ENCODE measurements around the gene WFDC10B. TPM values are rescaled to one million over a fixed set of nuclear protein-coding genes. Genes with fewer than 3 reads are reported as not detected.

The WFDC10B gene
- total RNA-seq, 1 experiment from 2014 or later = not detected

DNA sequence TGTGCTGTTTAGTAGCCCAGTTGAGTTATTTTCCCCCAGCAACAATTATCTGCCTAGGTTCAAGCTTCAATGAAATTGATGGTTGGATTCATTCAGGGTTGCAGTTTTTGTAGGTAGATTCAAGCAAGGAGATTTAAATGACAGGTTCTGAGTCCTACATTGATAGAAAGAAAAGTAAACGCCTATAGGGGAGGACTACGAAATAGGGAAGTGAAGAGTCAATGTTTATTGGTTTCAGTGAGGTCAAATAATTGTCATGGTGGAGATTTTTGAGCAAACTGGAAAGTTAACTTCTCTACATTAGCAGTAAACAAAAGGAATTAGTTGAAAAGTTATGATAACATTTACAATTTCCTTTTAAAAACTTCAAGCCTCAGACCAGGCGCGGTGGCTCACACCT lies 3.7 kb downstream of the WFDC10B start:
- Histone ChIP-seq H3K14ac (ENCODE audit: insufficient read depth, low read length) (no peak overlapping the region), H3K79me1 (ENCODE audit: insufficient read depth, low read depth, low read length, poor library complexity, severe bottlenecking) (no peaks in the 10 kb centered on the region), H4K91ac (ENCODE audit: insufficient read length, low read depth, low read length) (no peak overlapping the region), H3K27me3 (ENCODE audit: insufficient read depth, low read length) (no peaks in the 10 kb centered on the region), H3K79me2 (ENCODE audit: insufficient read depth, low read length) (no peaks in the 10 kb centered on the region), H4K8ac (replicated peaks; ENCODE audit: insufficient read length, low read depth, low read length) (no peak overlapping the region), H2AFZ (ENCODE audit: low read length) (no peak overlapping the region), H3K23me2 (ENCODE audit: insufficient read length, low read depth, low read length, poor library complexity, severe bottlenecking) (no peaks in the 10 kb centered on the region), H3K4me1 (ENCODE audit: insufficient read depth, low read length) (no peaks in the 10 kb centered on the region), H2BK5ac (ENCODE audit: insufficient read length, low read length) (no peak overlapping the region), H2BK12ac (ENCODE audit: insufficient read length, low read depth, low read length) (no peak overlapping the region), H3K23ac (ENCODE audit: insufficient read length, low read depth, low read length) (no peak overlapping the region), H4K20me1 (ENCODE audit: control insufficient read depth, insufficient read depth, insufficient read length) (no peaks in the 10 kb centered on the region), H3K56ac (ENCODE audit: insufficient read length, low read depth, low read length) (no peak overlapping the region), H2AK5ac (ENCODE audit: insufficient read length, low read length) (no peak overlapping the region), H4K5ac (ENCODE audit: insufficient read length, low read depth, low read length) (no peak overlapping the region), H3T11ph (ENCODE audit: low read length) (no peak overlapping the region), H3K4ac (ENCODE audit: low read depth, low read length) (no peak overlapping the region), H2BK20ac (ENCODE audit: low read depth, low read length, poor library complexity, severe bottlenecking) (no peak overlapping the region), H3K18ac (ENCODE audit: insufficient read length, low read depth, low read length) (no peak overlapping the region), H2BK120ac (ENCODE audit: low read depth, low read length, poor library complexity, severe bottlenecking) (no peak overlapping the region), H2BK15ac (ENCODE audit: low read depth, low read length) (no peak overlapping the region), H3K4me2 (ENCODE audit: insufficient read depth, insufficient read length, low read length) (no peak overlapping the region), H3K9me3 (ENCODE audit: control insufficient read depth, low read depth, low read length) (no peaks in the 10 kb centered on the region), H3K9ac (ENCODE audit: extremely low read depth, insufficient read length, low read length) (no peak overlapping the region), H3K27ac (ENCODE audit: insufficient read length, low read depth, low read length) (no peak overlapping the region)
- no peaks in the 10 kb centered on the region for H3K4me1 Mint-ChIP-seq
- no CpG with 5 or more reads among the region's 4 CpGs for WGBS (ENCODE audit: extremely low coverage, insufficient read length, low lambda C conversion rate)
- no peak overlapping the region for H3K4me3 Mint-ChIP-seq
- H3K9me3 Mint-ChIP-seq = no peaks in the 10 kb centered on the region; a peak in 1 of 5 replicates
- H3K27ac Mint-ChIP-seq = no peak overlapping the region
- H3K36me3 Mint-ChIP-seq (ENCODE audit: insufficient read depth in 1 of 3, low read depth in 3 of 3) = peaks cover 0 to 2% (median 0%) of the 10 kb centered on the region in 3 experiments; a peak in 2 of 7 replicates
- H3K27me3 Mint-ChIP-seq (ENCODE audit: low read depth) = no peaks in the 10 kb centered on the region
- no peak for DNase-seq
- TF ChIP-seq, protein P1, sequence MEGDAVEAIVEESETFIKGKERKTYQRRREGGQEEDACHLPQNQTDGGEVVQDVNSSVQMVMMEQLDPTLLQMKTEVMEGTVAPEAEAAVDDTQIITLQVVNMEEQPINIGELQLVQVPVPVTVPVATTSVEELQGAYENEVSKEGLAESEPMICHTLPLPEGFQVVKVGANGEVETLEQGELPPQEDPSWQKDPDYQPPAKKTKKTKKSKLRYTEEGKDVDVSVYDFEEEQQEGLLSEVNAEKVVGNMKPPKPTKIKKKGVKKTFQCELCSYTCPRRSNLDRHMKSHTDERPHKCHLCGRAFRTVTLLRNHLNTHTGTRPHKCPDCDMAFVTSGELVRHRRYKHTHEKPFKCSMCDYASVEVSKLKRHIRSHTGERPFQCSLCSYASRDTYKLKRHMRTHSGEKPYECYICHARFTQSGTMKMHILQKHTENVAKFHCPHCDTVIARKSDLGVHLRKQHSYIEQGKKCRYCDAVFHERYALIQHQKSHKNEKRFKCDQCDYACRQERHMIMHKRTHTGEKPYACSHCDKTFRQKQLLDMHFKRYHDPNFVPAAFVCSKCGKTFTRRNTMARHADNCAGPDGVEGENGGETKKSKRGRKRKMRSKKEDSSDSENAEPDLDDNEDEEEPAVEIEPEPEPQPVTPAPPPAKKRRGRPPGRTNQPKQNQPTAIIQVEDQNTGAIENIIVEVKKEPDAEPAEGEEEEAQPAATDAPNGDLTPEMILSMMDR (conservative IDR thresholded peaks at IDR 0.05) = no peak
